SU-DHL-6 (cell line): ENCODE data around the gene GRID1.

Experiments
- EZH2phosphoT487 ChIP-seq: fragments of 200-600 bp; sonication (generic), shearing (Covaris generic); conservative IDR thresholded peaks from 2 replicates; pipeline ENCODE4 v1.6.1; 2018; ENCODE audit warnings: mild to moderate bottlenecking, antibody characterized with exemption, low read length, moderate library complexity, mixed read lengths
- TF ChIP-seq, protein P1 (sequence below): fragments of 200-600 bp; sonication (generic); IDR thresholded peaks from one replicate; pipeline ENCODE4 v1.5.1; 2017; ENCODE audit warnings: antibody characterized with exemption, mild to moderate bottlenecking, low read length, moderate library complexity; ENCODE audit not compliant: insufficient read depth, poor library complexity, severe bottlenecking

DNA sequence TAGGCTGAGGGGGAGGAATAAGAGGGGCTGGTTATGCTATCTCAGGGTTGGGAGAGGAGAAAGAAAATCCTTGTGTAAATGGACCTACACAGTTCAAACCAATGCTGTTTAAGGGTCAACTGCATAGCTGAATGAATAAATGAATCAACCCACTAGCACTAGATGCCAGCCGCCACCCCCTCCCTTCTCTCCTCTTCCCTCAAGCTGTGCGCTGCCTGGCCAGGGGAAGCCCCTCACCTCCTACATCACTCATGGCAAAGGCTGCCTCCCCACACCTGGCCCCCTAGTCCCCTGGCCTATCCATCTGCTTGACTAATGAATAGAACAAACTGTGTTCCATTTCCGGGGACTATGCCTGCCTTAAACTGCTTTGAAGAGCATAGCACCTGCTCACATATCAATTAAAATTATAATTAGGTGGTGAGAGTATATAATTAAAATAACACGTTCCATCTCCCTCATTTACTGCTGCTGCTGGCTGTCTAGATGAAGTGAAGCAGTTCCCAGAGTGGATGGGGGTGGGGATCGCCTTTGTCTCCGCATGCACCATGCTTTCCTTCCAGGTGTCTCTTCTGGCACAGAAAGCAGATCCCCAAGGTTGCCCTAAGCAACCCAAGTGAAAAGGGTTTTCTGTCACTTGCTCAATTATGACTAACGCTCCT lies 32.6 kb downstream of the GRID1 start:
- TF ChIP-seq, protein P1, sequence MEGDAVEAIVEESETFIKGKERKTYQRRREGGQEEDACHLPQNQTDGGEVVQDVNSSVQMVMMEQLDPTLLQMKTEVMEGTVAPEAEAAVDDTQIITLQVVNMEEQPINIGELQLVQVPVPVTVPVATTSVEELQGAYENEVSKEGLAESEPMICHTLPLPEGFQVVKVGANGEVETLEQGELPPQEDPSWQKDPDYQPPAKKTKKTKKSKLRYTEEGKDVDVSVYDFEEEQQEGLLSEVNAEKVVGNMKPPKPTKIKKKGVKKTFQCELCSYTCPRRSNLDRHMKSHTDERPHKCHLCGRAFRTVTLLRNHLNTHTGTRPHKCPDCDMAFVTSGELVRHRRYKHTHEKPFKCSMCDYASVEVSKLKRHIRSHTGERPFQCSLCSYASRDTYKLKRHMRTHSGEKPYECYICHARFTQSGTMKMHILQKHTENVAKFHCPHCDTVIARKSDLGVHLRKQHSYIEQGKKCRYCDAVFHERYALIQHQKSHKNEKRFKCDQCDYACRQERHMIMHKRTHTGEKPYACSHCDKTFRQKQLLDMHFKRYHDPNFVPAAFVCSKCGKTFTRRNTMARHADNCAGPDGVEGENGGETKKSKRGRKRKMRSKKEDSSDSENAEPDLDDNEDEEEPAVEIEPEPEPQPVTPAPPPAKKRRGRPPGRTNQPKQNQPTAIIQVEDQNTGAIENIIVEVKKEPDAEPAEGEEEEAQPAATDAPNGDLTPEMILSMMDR: no peak
- no peak for TF ChIP-seq EZH2phosphoT487
